Gastrocnemius medialis (tissue), 4 donors: ENCODE data around the gene GRIA3.

Experiments
- CTCF ChIP-seq, 5 experiments: fragments of 450-650 bp in 3 of 5; fragments of 200-600 bp in 2 of 5; sonication (generic) in 2 of 5; IDR thresholded peaks in 4 of 5; conservative IDR thresholded peaks in 1 of 5; 1 replicate in 4 of 5; 2 replicates in 1 of 5; pipeline ENCODE4 v1.5.1; 2016 to 2019; ENCODE audit warnings: antibody characterized with exemption in 5 of 5, mild to moderate bottlenecking in 3 of 5, moderate library complexity in 3 of 5
- POLR2A ChIP-seq, 2 donors: fragments of 450-650 bp; IDR thresholded peaks; one replicate each; pipeline ENCODE4 v1.6.1; 2017; ENCODE audit warnings: antibody characterized with exemption in 2 of 2, mild to moderate bottlenecking in 2 of 2, moderate library complexity in 2 of 2

GRCh38 chrX:123210252-123210651 lies 26.2 kb downstream of the GRIA3 start:
- no peak for TF ChIP-seq POLR2A (IDR thresholded peaks at IDR 0.05)
- TF ChIP-seq CTCF (IDR thresholded peaks at IDR 0.05 in 4 of 5, conservative IDR thresholded peaks at IDR 0.05 in 1 of 5): no peak
